Neural cell (in vitro differentiated cells): ENCODE measurements around the gene ROR1. TPM values are rescaled to one million over a fixed set of nuclear protein-coding genes. Genes with fewer than 3 reads are reported as not detected.

ENCODE experiments used
- H2AFZ ChIP-seq: fragments of 200-600, 300-800 bp; sonication (generic), shearing (Covaris generic); 2 replicates; pipeline ENCODE4 v1.6.0; 2014; ENCODE audit warnings: low read depth, mild to moderate bottlenecking, antibody characterized with exemption, low read length, moderate library complexity
- H3F3A ChIP-seq: fragments of 200-600 bp; shearing (Covaris generic); 2 replicates; pipeline ENCODE4 v1.6.1; 2016; ENCODE audit warnings: mild to moderate bottlenecking, moderate library complexity, mixed read lengths, antibody characterized with exemption, low read length; ENCODE audit not compliant: insufficient read depth, poor library complexity, severe bottlenecking
- H3K27ac ChIP-seq: fragments of 200-600, 300-800 bp; sonication (generic), shearing (Covaris generic); 2 replicates; pipeline ENCODE4 v1.5.1; 2014; ENCODE audit warnings: mild to moderate bottlenecking, low read length, moderate library complexity
- H3K27me3 ChIP-seq: fragments of 300-800, 200-600 bp; sonication (generic), shearing (Covaris generic); 2 replicates; pipeline ENCODE4 v1.6.0; 2014; ENCODE audit warnings: mild to moderate bottlenecking, low read depth, low read length, moderate library complexity; ENCODE audit not compliant: insufficient read depth
- H3K36me3 ChIP-seq: fragments of 300-800, 200-600 bp; sonication (generic), shearing (Covaris generic); 2 replicates; pipeline ENCODE4 v1.5.1; 2014; ENCODE audit warnings: mild to moderate bottlenecking, antibody characterized with exemption, low read length, moderate library complexity; ENCODE audit not compliant: insufficient read depth
- H3K4me2 ChIP-seq: fragments of 300-800, 200-600 bp; sonication (generic), shearing (Covaris generic); 2 replicates; pipeline ENCODE4 v1.6.0; 2014; ENCODE audit warnings: mild to moderate bottlenecking, low read length
- H3K4me3 ChIP-seq: fragments of 300-800, 200-600 bp; sonication (generic), shearing (Covaris generic); 2 replicates; pipeline ENCODE4 v1.5.1; 2014; ENCODE audit warnings: mild to moderate bottlenecking, low read length, moderate library complexity
- H3K79me2 ChIP-seq: fragments of 200-600 bp; shearing (Covaris generic); replicated peaks from 2 replicates; pipeline ENCODE4 v1.6.0; 2014; ENCODE audit warnings: mild to moderate bottlenecking, low read length, moderate library complexity; ENCODE audit not compliant: insufficient read depth
- H3K9ac ChIP-seq: fragments of 300-800, 200-600 bp; sonication (generic), shearing (Covaris generic); 2 replicates; pipeline ENCODE4 v1.6.1; 2016; ENCODE audit warnings: mild to moderate bottlenecking, low read length, mixed read lengths
- H3K9me2 ChIP-seq: fragments of 200-600 bp; shearing (Covaris generic); 2 replicates; pipeline ENCODE4 v1.6.1; 2016; ENCODE audit warnings: mild to moderate bottlenecking, low read length, mixed read lengths; ENCODE audit not compliant: insufficient read depth
- H3K9me3 ChIP-seq: fragments of 200-600, 300-800 bp; sonication (generic), shearing (Covaris generic); 2 replicates; pipeline ENCODE4 v1.6.1; 2016; ENCODE audit warnings: mild to moderate bottlenecking, mixed run types, low read length, moderate library complexity, mixed read lengths
- H4K20me1 ChIP-seq: fragments of 200-600 bp; shearing (Covaris generic); 2 replicates; pipeline ENCODE4 v1.6.1; 2016; ENCODE audit warnings: mild to moderate bottlenecking, mixed run types; ENCODE audit not compliant: insufficient read depth
- EP300 ChIP-seq: fragments of 450-650 bp; conservative IDR thresholded peaks from 2 replicates; pipeline ENCODE4 v1.6.1; 2014; ENCODE audit warnings: antibody characterized with exemption, mild to moderate bottlenecking, moderate library complexity; ENCODE audit not compliant: poor library complexity, severe bottlenecking
- EZH2 ChIP-seq: fragments of 200-600, 300-800 bp; shearing (Covaris generic), sonication (generic); IDR thresholded peaks from 2 replicates; pipeline ENCODE4 v1.6.1; 2014; ENCODE audit warnings: antibody characterized with exemption, low read length, borderline replicate concordance, mild to moderate bottlenecking; ENCODE audit not compliant: insufficient read depth, poor library complexity, severe bottlenecking
- MXI1 ChIP-seq: fragments of 450-650 bp; conservative IDR thresholded peaks from 2 replicates; pipeline ENCODE4 v1.6.1; 2014; ENCODE audit warnings: antibody characterized with exemption, mild to moderate bottlenecking; ENCODE audit not compliant: poor library complexity, severe bottlenecking
- POLR2AphosphoS5 ChIP-seq: IDR thresholded peaks from 2 replicates; pipeline ENCODE4 v1.6.1; 2012
- RAD21 ChIP-seq: fragments of 450-650 bp; conservative IDR thresholded peaks from 2 replicates; pipeline ENCODE4 v1.6.1; 2014; ENCODE audit warnings: antibody characterized with exemption, mild to moderate bottlenecking, moderate library complexity
- SMC3 ChIP-seq: fragments of 450-650 bp; conservative IDR thresholded peaks from 2 replicates; pipeline ENCODE4 v1.6.1; 2014; ENCODE audit warnings: antibody characterized with exemption, mild to moderate bottlenecking, moderate library complexity; ENCODE audit not compliant: poor library complexity
- TAF1 ChIP-seq: IDR thresholded peaks from 2 replicates; pipeline ENCODE4 v1.6.1; 2012; ENCODE audit warnings: low read depth
- polyA plus RNA-seq: library from polyadenylated mRNA; depleted of rRNA; stranded (reverse); fragments of >200 nt; gene quantifications from 2 replicates; pipeline ENCODE4 v1.2.3, GENCODE V29; 2014
- TF ChIP-seq, protein P1 (sequence below): IDR thresholded peaks from 2 replicates; pipeline ENCODE4 v1.6.1; 2012; ENCODE audit warnings: borderline replicate concordance

The ROR1 gene
- polyA plus RNA-seq, 1 donor from 2014 or later: 0.27 TPM

DNA sequence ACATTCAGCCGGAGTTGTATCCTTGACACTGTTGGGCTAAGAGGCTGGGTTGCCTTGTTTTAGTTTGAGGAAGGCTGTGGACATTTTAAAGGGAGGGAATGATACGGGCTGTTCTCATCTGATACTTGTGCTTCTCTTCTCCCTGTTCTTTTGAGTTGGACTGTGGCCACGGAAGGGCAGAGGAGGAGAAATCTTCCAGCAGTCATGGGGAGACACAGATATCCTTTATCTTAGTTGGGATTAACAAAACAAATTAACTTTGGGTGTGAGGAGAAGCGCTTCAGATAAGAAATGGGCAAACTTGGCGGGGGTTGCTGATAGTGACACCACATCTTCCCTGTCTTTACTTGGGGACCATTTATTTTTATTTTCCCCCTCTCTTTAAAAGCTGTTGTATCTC, 138.8 kb downstream of the ROR1 start:
- no peaks in the 10 kb centered on the region for H3K79me2 ChIP-seq
- no peaks in the 10 kb centered on the region for H3K9me2 ChIP-seq
- no peak overlapping the region for H3K4me2 ChIP-seq
- H3K9me3 ChIP-seq: no peaks in the 10 kb centered on the region
- TF ChIP-seq SMC3 (no peak), RAD21 (no peak), EZH2 (no peak), EP300 (no peak), POLR2AphosphoS5 (no peak), TAF1 (no peak), MXI1 (no peak)
- TF ChIP-seq, protein P1, sequence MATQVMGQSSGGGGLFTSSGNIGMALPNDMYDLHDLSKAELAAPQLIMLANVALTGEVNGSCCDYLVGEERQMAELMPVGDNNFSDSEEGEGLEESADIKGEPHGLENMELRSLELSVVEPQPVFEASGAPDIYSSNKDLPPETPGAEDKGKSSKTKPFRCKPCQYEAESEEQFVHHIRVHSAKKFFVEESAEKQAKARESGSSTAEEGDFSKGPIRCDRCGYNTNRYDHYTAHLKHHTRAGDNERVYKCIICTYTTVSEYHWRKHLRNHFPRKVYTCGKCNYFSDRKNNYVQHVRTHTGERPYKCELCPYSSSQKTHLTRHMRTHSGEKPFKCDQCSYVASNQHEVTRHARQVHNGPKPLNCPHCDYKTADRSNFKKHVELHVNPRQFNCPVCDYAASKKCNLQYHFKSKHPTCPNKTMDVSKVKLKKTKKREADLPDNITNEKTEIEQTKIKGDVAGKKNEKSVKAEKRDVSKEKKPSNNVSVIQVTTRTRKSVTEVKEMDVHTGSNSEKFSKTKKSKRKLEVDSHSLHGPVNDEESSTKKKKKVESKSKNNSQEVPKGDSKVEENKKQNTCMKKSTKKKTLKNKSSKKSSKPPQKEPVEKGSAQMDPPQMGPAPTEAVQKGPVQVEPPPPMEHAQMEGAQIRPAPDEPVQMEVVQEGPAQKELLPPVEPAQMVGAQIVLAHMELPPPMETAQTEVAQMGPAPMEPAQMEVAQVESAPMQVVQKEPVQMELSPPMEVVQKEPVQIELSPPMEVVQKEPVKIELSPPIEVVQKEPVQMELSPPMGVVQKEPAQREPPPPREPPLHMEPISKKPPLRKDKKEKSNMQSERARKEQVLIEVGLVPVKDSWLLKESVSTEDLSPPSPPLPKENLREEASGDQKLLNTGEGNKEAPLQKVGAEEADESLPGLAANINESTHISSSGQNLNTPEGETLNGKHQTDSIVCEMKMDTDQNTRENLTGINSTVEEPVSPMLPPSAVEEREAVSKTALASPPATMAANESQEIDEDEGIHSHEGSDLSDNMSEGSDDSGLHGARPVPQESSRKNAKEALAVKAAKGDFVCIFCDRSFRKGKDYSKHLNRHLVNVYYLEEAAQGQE: no peak
- no peaks in the 10 kb centered on the region for H3K36me3 ChIP-seq
- no peak overlapping the region for H3K9ac ChIP-seq
- no peak overlapping the region for H3K27ac ChIP-seq
- H4K20me1 ChIP-seq: no peaks in the 10 kb centered on the region
- no peak overlapping the region for H3K4me3 ChIP-seq
- H3K27me3 ChIP-seq: no peaks in the 10 kb centered on the region
- no peak overlapping the region for H2AFZ ChIP-seq
- no peaks in the 10 kb centered on the region for H3F3A ChIP-seq

DNA sequence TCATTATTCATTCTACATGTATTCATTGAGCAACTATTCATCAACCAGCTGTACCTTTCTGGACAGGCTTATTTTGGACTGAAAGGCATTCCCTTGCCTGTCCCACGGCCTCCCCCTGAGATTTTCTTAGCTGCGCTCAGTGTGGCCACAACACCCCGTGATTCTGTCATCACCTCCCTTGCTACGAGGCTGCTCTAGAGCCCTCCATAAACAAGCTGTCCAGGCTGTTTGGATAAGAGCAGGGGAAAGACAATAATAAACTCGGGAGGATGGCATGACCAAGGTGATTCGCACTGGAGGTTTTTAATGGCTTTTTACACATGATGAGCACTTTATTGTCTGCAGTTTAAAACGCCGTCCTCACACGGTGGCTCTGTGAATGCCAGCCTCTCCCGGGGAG, 139.7 kb downstream of the ROR1 start:
- Histone ChIP-seq H3K79me2 (no peaks in the 10 kb centered on the region), H3K27ac (no peak overlapping the region), H4K20me1 (no peaks in the 10 kb centered on the region)

GRCh38 chr1:63914241-63914640, 140.4 kb downstream of the ROR1 start:
- Histone ChIP-seq H3K79me2 (no peaks in the 10 kb centered on the region), H3K9me3 (no peaks in the 10 kb centered on the region), H4K20me1 (no peaks in the 10 kb centered on the region), H3K4me2 (no peak overlapping the region), H3K36me3 (no peaks in the 10 kb centered on the region), H3K9me2 (no peaks in the 10 kb centered on the region), H2AFZ (no peak overlapping the region), H3K27ac (no peak overlapping the region), H3K9ac (no peak overlapping the region), H3K27me3 (no peaks in the 10 kb centered on the region), H3F3A (no peaks in the 10 kb centered on the region), H3K4me3 (no peak overlapping the region)
- no peak for TF ChIP-seq TAF1
- TF ChIP-seq, protein P1: no peak
- TF ChIP-seq EP300: no peak
- TF ChIP-seq MXI1: no peak
- TF ChIP-seq RAD21: no peak
- TF ChIP-seq SMC3: no peak
- TF ChIP-seq EZH2: no peak
- TF ChIP-seq POLR2AphosphoS5: no peak

More for the DNA sequence above, 139.7 kb downstream of the ROR1 start:
- Histone ChIP-seq H3K9me2 (no peaks in the 10 kb centered on the region), H3K4me2 (no peak overlapping the region), H3K4me3 (no peak overlapping the region), H3F3A (no peaks in the 10 kb centered on the region), H3K27me3 (no peaks in the 10 kb centered on the region), H2AFZ (no peak overlapping the region), H3K9me3 (no peaks in the 10 kb centered on the region), H3K36me3 (no peaks in the 10 kb centered on the region), H3K9ac (no peak overlapping the region)
- no peak for TF ChIP-seq TAF1
